ENCODE results near the gene EMP3. TPM values are rescaled to one million over a fixed set of nuclear protein-coding genes. Genes with fewer than 3 reads are reported as not detected.
A peak's percentile ranks its signal among the peaks of the same experiment; 100 is the strongest.

EMP3 gene
- total RNA-seq, 1 experiment from 2014 or later: 8.9 TPM

DNA sequence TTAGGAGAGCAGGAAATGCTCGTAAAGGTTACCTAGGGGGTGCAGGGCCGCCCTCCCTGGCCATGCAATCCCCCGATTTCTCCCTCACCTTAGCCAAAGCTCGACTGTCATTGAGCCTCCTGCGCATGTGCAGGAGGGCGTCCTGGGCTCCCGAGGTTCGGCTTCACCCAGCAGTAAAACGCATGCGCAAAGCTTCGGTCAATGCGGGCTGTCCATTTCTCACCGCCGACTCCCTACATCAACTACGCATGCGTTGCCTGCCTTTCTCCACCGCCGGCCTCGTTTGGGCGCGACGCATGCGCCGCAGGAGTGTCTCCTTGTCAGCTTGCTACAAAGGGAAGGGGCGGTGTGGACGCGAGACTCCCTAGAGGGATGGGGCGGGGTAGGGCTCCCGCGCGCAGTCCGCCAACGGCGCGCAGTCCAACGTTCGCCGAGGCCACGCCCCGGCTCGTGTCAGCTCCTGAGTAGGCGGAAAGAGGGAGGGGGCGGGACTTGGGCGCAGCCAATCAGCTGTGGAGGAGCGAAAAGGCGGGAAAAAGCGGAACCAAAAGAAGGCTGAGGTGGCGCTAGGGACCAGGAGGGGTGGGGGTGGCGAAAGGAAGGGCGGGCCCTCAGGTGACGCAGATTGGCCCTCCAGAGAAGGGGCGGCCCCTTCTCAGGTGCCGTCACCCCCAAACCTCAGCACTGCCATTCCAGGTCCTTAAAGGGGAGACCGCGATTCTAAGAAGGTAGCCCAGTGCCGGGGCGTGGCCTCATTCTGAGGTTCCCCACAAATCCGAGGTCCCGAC lies 38.7 kb downstream of the EMP3 start, which contains the start of the genes SYNGR4 and TMEM143:
SYNGR4 (plus strand) TSS at position 558 of the 788 bp plus-strand sequence. CDS start 1,476 bp downstream, outside the sequence.
TMEM143 (minus strand) TSS at position 131 of the 788 bp plus-strand sequence; CDS start at position 111, 20 bp downstream.
- ChIA-PET CTCF (interaction anchor here (0.6 to 4.8 kb wide), 33 partner anchors 9 to 294 kb away, joined by 3 to 80 read pairs (median 6); partner anchors contain the start of genes GRIN2D, GRWD1 and KDELR1), POLR2A (interaction anchor here (0.5 to 2.1 kb wide), 13 partner anchors 13 to 536 kb away, joined by 3 to 15 read pairs (median 5); partner anchors contain the start of genes EMP3, KDELR1 and NUCB1)
- no peaks in the 10 kb centered on the region for H3K9me3 Mint-ChIP-seq
- peak within 1 kb of the TSS; percentile 97 for H3K27ac Mint-ChIP-seq
- H3K27me3 Mint-ChIP-seq (ENCODE audit: low read depth): peaks cover 18% of the 10 kb centered on the region
- peaks cover 9% of the 10 kb centered on the region for H3K4me1 Mint-ChIP-seq
- peaks cover 4% of the 10 kb centered on the region; the same call in 1 of the 2 replicates for H3K36me3 Mint-ChIP-seq
- H3K4me3 Mint-ChIP-seq: peak within 1 kb of the TSS; percentile 81
- peak; percentile 87 for ATAC-seq
- DNase-seq (ENCODE audit: low spot score): peak; percentile 99
- TF ChIP-seq, protein P1, sequence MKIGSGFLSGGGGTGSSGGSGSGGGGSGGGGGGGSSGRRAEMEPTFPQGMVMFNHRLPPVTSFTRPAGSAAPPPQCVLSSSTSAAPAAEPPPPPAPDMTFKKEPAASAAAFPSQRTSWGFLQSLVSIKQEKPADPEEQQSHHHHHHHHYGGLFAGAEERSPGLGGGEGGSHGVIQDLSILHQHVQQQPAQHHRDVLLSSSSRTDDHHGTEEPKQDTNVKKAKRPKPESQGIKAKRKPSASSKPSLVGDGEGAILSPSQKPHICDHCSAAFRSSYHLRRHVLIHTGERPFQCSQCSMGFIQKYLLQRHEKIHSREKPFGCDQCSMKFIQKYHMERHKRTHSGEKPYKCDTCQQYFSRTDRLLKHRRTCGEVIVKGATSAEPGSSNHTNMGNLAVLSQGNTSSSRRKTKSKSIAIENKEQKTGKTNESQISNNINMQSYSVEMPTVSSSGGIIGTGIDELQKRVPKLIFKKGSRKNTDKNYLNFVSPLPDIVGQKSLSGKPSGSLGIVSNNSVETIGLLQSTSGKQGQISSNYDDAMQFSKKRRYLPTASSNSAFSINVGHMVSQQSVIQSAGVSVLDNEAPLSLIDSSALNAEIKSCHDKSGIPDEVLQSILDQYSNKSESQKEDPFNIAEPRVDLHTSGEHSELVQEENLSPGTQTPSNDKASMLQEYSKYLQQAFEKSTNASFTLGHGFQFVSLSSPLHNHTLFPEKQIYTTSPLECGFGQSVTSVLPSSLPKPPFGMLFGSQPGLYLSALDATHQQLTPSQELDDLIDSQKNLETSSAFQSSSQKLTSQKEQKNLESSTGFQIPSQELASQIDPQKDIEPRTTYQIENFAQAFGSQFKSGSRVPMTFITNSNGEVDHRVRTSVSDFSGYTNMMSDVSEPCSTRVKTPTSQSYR (CRISPR knock-in tag; IDR thresholded peaks at IDR 0.05): no peak
- no peak for TF ChIP-seq MXD4 (CRISPR knock-in tag; IDR thresholded peaks at IDR 0.05; ENCODE audit: borderline replicate concordance)
- TF ChIP-seq ZNF263 (CRISPR knock-in tag; IDR thresholded peaks at IDR 0.05; ENCODE audit: low read depth): no peak
- no peak for TF ChIP-seq EMX1 (CRISPR knock-in tag; IDR thresholded peaks at IDR 0.05)
- no peak for TF ChIP-seq RELA (CRISPR knock-in tag; IDR thresholded peaks at IDR 0.05; ENCODE audit: borderline replicate concordance)
- TF ChIP-seq GABPB1 (CRISPR knock-in tag; IDR thresholded peaks at IDR 0.05): 0 out of 2 replicates have a peak, but pooled peaks have one; percentile 32
- no peak; the same call in 1 of the 2 replicates for TF ChIP-seq CREM (CRISPR knock-in tag; IDR thresholded peaks at IDR 0.05)
- TF ChIP-seq SMAD4 (CRISPR knock-in tag; IDR thresholded peaks at IDR 0.05): no peak
- TF ChIP-seq, protein P2, sequence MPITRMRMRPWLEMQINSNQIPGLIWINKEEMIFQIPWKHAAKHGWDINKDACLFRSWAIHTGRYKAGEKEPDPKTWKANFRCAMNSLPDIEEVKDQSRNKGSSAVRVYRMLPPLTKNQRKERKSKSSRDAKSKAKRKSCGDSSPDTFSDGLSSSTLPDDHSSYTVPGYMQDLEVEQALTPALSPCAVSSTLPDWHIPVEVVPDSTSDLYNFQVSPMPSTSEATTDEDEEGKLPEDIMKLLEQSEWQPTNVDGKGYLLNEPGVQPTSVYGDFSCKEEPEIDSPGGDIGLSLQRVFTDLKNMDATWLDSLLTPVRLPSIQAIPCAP (CRISPR knock-in tag; IDR thresholded peaks at IDR 0.05): no peak
- TF ChIP-seq ZNF396 (CRISPR knock-in tag; IDR thresholded peaks at IDR 0.05; ENCODE audit: borderline replicate concordance): no peak
- no peak for TF ChIP-seq PRRX2 (CRISPR knock-in tag; IDR thresholded peaks at IDR 0.05)
- TF ChIP-seq IRF2 (CRISPR knock-in tag; IDR thresholded peaks at IDR 0.05; ENCODE audit: borderline replicate concordance, low read depth): no peak
- TF ChIP-seq ZBTB21 (CRISPR knock-in tag; IDR thresholded peaks at IDR 0.05; ENCODE audit: borderline replicate concordance): peak; percentile 63; the same call in 1 of the 2 replicates
- TF ChIP-seq SOX15 (CRISPR knock-in tag; IDR thresholded peaks at IDR 0.05): no peak
- TF ChIP-seq FOXK1 (CRISPR knock-in tag; IDR thresholded peaks at IDR 0.05): peak; percentile 79
- TF ChIP-seq, protein P3, sequence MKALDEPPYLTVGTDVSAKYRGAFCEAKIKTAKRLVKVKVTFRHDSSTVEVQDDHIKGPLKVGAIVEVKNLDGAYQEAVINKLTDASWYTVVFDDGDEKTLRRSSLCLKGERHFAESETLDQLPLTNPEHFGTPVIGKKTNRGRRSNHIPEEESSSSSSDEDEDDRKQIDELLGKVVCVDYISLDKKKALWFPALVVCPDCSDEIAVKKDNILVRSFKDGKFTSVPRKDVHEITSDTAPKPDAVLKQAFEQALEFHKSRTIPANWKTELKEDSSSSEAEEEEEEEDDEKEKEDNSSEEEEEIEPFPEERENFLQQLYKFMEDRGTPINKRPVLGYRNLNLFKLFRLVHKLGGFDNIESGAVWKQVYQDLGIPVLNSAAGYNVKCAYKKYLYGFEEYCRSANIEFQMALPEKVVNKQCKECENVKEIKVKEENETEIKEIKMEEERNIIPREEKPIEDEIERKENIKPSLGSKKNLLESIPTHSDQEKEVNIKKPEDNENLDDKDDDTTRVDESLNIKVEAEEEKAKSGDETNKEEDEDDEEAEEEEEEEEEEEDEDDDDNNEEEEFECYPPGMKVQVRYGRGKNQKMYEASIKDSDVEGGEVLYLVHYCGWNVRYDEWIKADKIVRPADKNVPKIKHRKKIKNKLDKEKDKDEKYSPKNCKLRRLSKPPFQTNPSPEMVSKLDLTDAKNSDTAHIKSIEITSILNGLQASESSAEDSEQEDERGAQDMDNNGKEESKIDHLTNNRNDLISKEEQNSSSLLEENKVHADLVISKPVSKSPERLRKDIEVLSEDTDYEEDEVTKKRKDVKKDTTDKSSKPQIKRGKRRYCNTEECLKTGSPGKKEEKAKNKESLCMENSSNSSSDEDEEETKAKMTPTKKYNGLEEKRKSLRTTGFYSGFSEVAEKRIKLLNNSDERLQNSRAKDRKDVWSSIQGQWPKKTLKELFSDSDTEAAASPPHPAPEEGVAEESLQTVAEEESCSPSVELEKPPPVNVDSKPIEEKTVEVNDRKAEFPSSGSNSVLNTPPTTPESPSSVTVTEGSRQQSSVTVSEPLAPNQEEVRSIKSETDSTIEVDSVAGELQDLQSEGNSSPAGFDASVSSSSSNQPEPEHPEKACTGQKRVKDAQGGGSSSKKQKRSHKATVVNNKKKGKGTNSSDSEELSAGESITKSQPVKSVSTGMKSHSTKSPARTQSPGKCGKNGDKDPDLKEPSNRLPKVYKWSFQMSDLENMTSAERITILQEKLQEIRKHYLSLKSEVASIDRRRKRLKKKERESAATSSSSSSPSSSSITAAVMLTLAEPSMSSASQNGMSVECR (CRISPR knock-in tag; IDR thresholded peaks at IDR 0.05; ENCODE audit: borderline replicate concordance): no peak
- TF ChIP-seq, protein P4, sequence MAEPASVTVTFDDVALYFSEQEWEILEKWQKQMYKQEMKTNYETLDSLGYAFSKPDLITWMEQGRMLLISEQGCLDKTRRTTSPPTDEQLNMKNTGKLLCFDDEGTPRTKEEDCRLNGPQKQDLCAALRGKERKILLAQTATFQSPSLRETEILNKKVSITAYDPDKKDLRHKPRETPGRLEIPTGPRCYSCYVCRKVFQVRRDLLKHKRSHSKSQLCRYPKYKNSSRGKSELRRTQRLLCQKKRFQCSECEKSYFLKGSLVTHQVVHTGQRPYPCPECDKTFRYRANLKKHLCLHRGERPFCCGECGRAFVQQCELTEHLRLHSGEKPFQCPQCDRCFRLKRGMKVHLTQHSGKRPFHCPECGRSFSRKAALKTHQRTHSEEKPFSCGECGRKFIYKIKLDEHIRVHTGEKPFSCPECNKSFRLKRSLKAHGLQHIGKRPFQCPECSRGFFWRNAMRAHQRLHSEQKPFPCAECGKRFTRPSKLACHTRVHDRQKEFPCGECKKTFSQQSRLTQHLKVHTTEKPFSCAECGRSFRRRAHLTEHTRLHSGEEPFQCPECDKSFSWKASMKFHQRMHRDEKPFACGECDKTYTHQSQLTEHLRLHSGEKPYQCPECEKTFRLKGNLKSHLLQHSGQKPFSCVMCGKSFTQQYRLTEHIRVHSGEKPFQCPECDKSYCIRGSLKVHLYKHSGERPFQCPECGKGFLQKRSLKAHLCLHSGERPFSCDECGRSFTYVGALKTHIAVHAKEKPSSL (CRISPR knock-in tag; conservative IDR thresholded peaks at IDR 0.05): no peak
- no peak for TF ChIP-seq NFATC4 (CRISPR knock-in tag; IDR thresholded peaks at IDR 0.05)
- no peak for TF ChIP-seq HMGA2 (CRISPR knock-in tag; IDR thresholded peaks at IDR 0.05)
- TF ChIP-seq ETV6 (CRISPR knock-in tag; IDR thresholded peaks at IDR 0.05): peak; percentile 88
- no peak for TF ChIP-seq TCF7 (CRISPR knock-in tag; IDR thresholded peaks at IDR 0.05; ENCODE audit: low read depth)
- TF ChIP-seq ZNF671 (CRISPR knock-in tag; IDR thresholded peaks at IDR 0.05): no peak
- TF ChIP-seq, protein P5, sequence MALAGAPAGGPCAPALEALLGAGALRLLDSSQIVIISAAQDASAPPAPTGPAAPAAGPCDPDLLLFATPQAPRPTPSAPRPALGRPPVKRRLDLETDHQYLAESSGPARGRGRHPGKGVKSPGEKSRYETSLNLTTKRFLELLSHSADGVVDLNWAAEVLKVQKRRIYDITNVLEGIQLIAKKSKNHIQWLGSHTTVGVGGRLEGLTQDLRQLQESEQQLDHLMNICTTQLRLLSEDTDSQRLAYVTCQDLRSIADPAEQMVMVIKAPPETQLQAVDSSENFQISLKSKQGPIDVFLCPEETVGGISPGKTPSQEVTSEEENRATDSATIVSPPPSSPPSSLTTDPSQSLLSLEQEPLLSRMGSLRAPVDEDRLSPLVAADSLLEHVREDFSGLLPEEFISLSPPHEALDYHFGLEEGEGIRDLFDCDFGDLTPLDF (CRISPR knock-in tag; IDR thresholded peaks at IDR 0.05): no peak
- TF ChIP-seq, protein P6, sequence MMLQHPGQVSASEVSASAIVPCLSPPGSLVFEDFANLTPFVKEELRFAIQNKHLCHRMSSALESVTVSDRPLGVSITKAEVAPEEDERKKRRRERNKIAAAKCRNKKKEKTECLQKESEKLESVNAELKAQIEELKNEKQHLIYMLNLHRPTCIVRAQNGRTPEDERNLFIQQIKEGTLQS (CRISPR knock-in tag; conservative IDR thresholded peaks at IDR 0.05): no peak
- TF ChIP-seq ZNF317 (CRISPR knock-in tag; IDR thresholded peaks at IDR 0.05; ENCODE audit: borderline replicate concordance, low read depth): no peak

All from WTC11 (cell line).